Lung (tissue), 12 donors: ENCODE data around the gene TIGD3. TPM values are rescaled to one million over a fixed set of nuclear protein-coding genes. Genes with fewer than 3 reads are reported as not detected.

Experiments
- ATAC-seq: fragments of 200-7000 bp; cut with Tn5 transposase; one replicate; pipeline ENCODE4 v1.9.1; 2020; ENCODE audit warnings: moderate number of reproducible peaks; ENCODE audit not compliant: insufficient read depth, low FRiP score
- DNase-seq, 3 donors: peaks; one replicate each; pipeline ENCODE4 v3.0.0-alpha.2; 2013 to 2017
- H3K27ac ChIP-seq, 2 donors: one replicate each; pipeline ENCODE4 v1.5.1; 2013; ENCODE audit warnings: mild to moderate bottlenecking in 2 of 2, moderate library complexity in 2 of 2, control low read depth in 1 of 2, inconsistent platforms in 1 of 2, low read depth in 1 of 2, low read length in 1 of 2
- H3K27me3 ChIP-seq, 3 donors: one replicate each; pipeline ENCODE4 v1.5.1; 2013; ENCODE audit warnings: low read length in 2 of 3; ENCODE audit not compliant: control insufficient read depth in 3 of 3, insufficient read depth in 3 of 3
- H3K36me3 ChIP-seq, 4 donors: one replicate each; pipeline ENCODE4 v1.5.1; 2013; ENCODE audit warnings: low read length in 4 of 4, mild to moderate bottlenecking in 1 of 4, moderate library complexity in 1 of 4; ENCODE audit not compliant: control insufficient read depth in 4 of 4, insufficient read depth in 4 of 4
- H3K4me1 ChIP-seq, 5 donors: one replicate each; pipeline ENCODE4 v1.5.1; 2013; ENCODE audit warnings: low read length in 5 of 5, mild to moderate bottlenecking in 2 of 5, moderate library complexity in 1 of 5; ENCODE audit not compliant: control insufficient read depth in 5 of 5, insufficient read depth in 5 of 5
- H3K4me3 ChIP-seq: one replicate; pipeline ENCODE4 v1.5.1; 2013; ENCODE audit warnings: mild to moderate bottlenecking, control low read depth, moderate library complexity
- H3K9ac ChIP-seq, 2 donors: one replicate each; pipeline ENCODE4 v1.5.1; 2013; ENCODE audit warnings: low read length in 2 of 2, control low read depth in 1 of 2; ENCODE audit not compliant: insufficient read depth in 1 of 2
- H3K9me3 ChIP-seq, 4 donors: one replicate each; pipeline ENCODE4 v1.5.1; 2013; ENCODE audit warnings: low read length in 3 of 4, mild to moderate bottlenecking in 1 of 4, moderate library complexity in 1 of 4; ENCODE audit not compliant: control insufficient read depth in 4 of 4, insufficient read depth in 3 of 4
- CTCF ChIP-seq: IDR thresholded peaks from 2 replicates; pipeline ENCODE4 v1.5.1; 2012; ENCODE audit warnings: mild to moderate bottlenecking; ENCODE audit errors: control extremely low read depth, extremely low read depth
- WGBS, 2 donors: extraction: QIAGEN DNeasy Blood & Tissue Kit; methylation state at CpG; one replicate each; pipeline ENCODE4 v1.1.7; 2013; 5-methylcytosine and 5-hydroxymethylcytosine counted together
- polyA plus RNA-seq, 2 donors: library from polyadenylated mRNA; stranded (reverse); fragments of 200-250 nt; gene quantifications; one replicate each; pipeline ENCODE4 v1.2.1, GENCODE V29; 2013
- total RNA-seq, 2 donors: library from RNA; depleted of rRNA in 1 of 2; stranded (reverse); fragments of >200 nt in 1 of 2; gene quantifications; one replicate each; pipeline ENCODE4 v1.2.1, GENCODE V29; 2014 to 2021
- donor health status: control.
- donor health status: control.
- donor health status: Bipolar disorder and iron deficiency.
- donor health status: healthy.
- donor health status: DM: yes; HTN: yes; CAD: no.

Gene TIGD3
- total and polyA plus RNA-seq, 4 donors, result 0.21 to 0.27 (median 0.24) TPM; not detected in 1

- DNase-seq (peak; percentile 52 to 75 (median 60)), ATAC-seq (no peak)
- H3K27ac ChIP-seq, result peak overlapping the region; percentile 38 to 78
- no peaks in the 10 kb centered on the region for H3K27me3 ChIP-seq
- no peaks in the 10 kb centered on the region for H3K9me3 ChIP-seq
- H3K4me3 ChIP-seq, result no peak overlapping the region
- WGBS, 2 donors, result 54 to 76% methylated on average over 9 of the region's 9 CpGs
- no peak for TF ChIP-seq CTCF
- H3K4me1 ChIP-seq, result peaks cover 0 to 28% (median 24%) of the 10 kb centered on the region in 5 donors
- H3K36me3 ChIP-seq, result peaks cover 0 to 44% (median 2%) of the 10 kb centered on the region in 4 donors
- no peak overlapping the region for H3K9ac ChIP-seq
Measured at GRCh38 chr11:65390996-65391395, 36.4 kb downstream of the TIGD3 start.

- Histone ChIP-seq H3K36me3 (peaks cover 0 to 57% (median 2%) of the 10 kb centered on the region in 4 donors), H3K27ac (peak overlapping the region in 1 of 2 donors; percentile 42), H3K4me3 (no peak overlapping the region), H3K27me3 (no peaks in the 10 kb centered on the region), H3K4me1 (peaks cover 0 to 26% (median 19%) of the 10 kb centered on the region in 5 donors), H3K9me3 (no peaks in the 10 kb centered on the region), H3K9ac (no peak overlapping the region)
- WGBS, 2 donors, result 88 to 89% methylated on average over 9 to 13 of the region's 13 CpGs
- no peak for ATAC-seq
- no peak for DNase-seq
- TF ChIP-seq CTCF, result no peak
Measured at GRCh38 chr11:65392186-65392829, 37.8 kb downstream of the TIGD3 start.

DNA sequence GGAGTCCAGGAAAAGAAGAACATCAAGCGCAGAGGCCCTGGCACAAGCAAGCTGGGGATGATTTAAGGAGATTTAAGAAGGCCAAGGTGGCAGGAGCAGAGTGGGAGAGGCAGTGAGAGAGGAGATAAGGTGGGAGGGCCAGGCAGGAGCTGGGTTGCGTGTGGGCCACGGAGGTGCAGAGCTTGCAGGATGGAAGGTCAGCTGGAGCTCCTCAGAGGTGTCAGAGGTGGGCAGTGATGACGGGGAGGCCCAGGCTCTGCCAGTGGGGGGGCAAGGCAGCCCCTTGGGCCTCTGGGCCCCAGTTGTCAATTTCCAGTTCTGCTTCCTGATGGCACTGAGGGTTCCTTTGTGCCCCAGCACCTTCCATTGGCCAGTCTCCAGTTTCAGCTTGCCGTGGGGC, 38.3 kb downstream of the TIGD3 start:
- Histone ChIP-seq H3K4me3 (no peak overlapping the region), H3K27ac (peak overlapping the region in 1 of 2 donors; percentile 6), H3K4me1 (peaks cover 0 to 26% (median 18%) of the 10 kb centered on the region in 5 donors), H3K9ac (no peak overlapping the region), H3K36me3 (peaks cover 0 to 61% (median 2%) of the 10 kb centered on the region in 4 donors), H3K27me3 (no peaks in the 10 kb centered on the region), H3K9me3 (no peaks in the 10 kb centered on the region)
- ATAC-seq (no peak), DNase-seq (no peak)
- TF ChIP-seq CTCF, result no peak
- 92 to 98% methylated on average over 5 of the region's 5 CpGs for WGBS, 2 donors
